CD4-positive, alpha-beta T cell treated with Interleukin-4 for 1 hour (primary cell): ENCODE measurements around the gene ICE1.
"Not testable (repeated sequence)": the region's sequence is repeated elsewhere in the genome, so short reads cannot be mapped to it uniquely, and the experiment has no call there.

Experiments
- DNase-seq, 2 donors: peaks; one replicate each; pipeline ENCODE4 v3.0.0-alpha.2; 2020 to 2022

The ICE1 gene

GRCh38 chr5:5405441-5405840 lies 17.0 kb upstream of the ICE1 start:
- DNase-seq = no peak

- DNase-seq = no peak
Observed at GRCh38 chr5:5407924-5408323, 14.6 kb upstream of the ICE1 start.

- DNase-seq = peak in 1 of 2 donors; percentile 17
Observed at GRCh38 chr5:5409151-5409810, 13.2 kb upstream of the ICE1 start.

- DNase-seq = not testable (repeated sequence)
Observed at GRCh38 chr5:5413856-5414255, 8.6 kb upstream of the ICE1 start.

GRCh38 chr5:5414999-5415398 lies 7.5 kb upstream of the ICE1 start:
- no peak for DNase-seq

GRCh38 chr5:5416733-5417132 lies 5.7 kb upstream of the ICE1 start:
- no peak for DNase-seq

GRCh38 chr5:5418006-5418405 lies 4.5 kb upstream of the ICE1 start:
- no peak for DNase-seq

GRCh38 chr5:5418764-5419163 lies 3.7 kb upstream of the ICE1 start:
- DNase-seq = no peak

- DNase-seq = peak in 1 of 2 donors; percentile 29
Observed at GRCh38 chr5:5419291-5420210, 2.9 kb upstream of the ICE1 start.

- no peak for DNase-seq
Observed at GRCh38 chr5:5420251-5420650, 2.2 kb upstream of the ICE1 start.

GRCh38 chr5:5421149-5421960 lies 1.1 kb upstream of the ICE1 start:
- peak; percentile 12 to 32 for DNase-seq

- DNase-seq = peak in 1 of 2 donors; percentile 1
Observed at GRCh38 chr5:5422819-5423515, 490 bp downstream of the ICE1 start.

- DNase-seq = no peak
Observed at GRCh38 chr5:5423586-5423985, 1.1 kb downstream of the ICE1 start.

GRCh38 chr5:5424736-5425135 lies 2.3 kb downstream of the ICE1 start:
- no peak for DNase-seq

- no peak for DNase-seq
Observed at GRCh38 chr5:5430136-5430535, 7.7 kb downstream of the ICE1 start.

- DNase-seq = no peak
Observed at GRCh38 chr5:5432020-5432707, 9.7 kb downstream of the ICE1 start.

- no peak for DNase-seq
Observed at GRCh38 chr5:5436203-5436760, 13.8 kb downstream of the ICE1 start.

GRCh38 chr5:5437227-5438172 lies 15.0 kb downstream of the ICE1 start:
- no peak for DNase-seq

GRCh38 chr5:5451863-5452262 lies 29.4 kb downstream of the ICE1 start:
- DNase-seq = no peak

- DNase-seq = no peak
Observed at GRCh38 chr5:5453131-5453530, 30.7 kb downstream of the ICE1 start.

GRCh38 chr5:5454391-5454790 lies 31.9 kb downstream of the ICE1 start:
- DNase-seq = no peak
